Measurements from ENCODE around the gene CCDC83. TPM values are rescaled to one million over a fixed set of nuclear protein-coding genes. Genes with fewer than 3 reads are reported as not detected.
"Not testable (repeated sequence)": the region's sequence is repeated elsewhere in the genome, so short reads cannot be mapped to it uniquely, and the experiment has no call there.

CCDC83 gene
- polyA plus RNA-seq, 3 donors from 2014 or later = not detected

- Mint-ChIP-seq H3K4me1 (peaks cover 53 to 60% of the 10 kb centered on the region in 2 donors), H3K36me3 (no peaks in the 10 kb centered on the region), H3K9me3 (no peaks in the 10 kb centered on the region), H3K4me3 (peak overlapping the region in 1 of 5 donors; percentile 48), H3K27me3 (ENCODE audit: low read depth in 3 of 3) (peaks cover 0 to 3% (median 0%) of the 10 kb centered on the region in 3 donors), H3K27ac (peak overlapping the region in 5 of 6 donors; percentile 69 to 99 (median 76))
- DNase-seq = no peak
Observed at GRCh38 chr11:85822814-85823213, 32.4 kb upstream of the CCDC83 start.

- Mint-ChIP-seq H3K4me3 (peak overlapping the region; percentile 52 to 85 (median 70)), H3K4me1 (peaks cover 54 to 63% of the 10 kb centered on the region in 2 donors), H3K27me3 (ENCODE audit: low read depth in 3 of 3) (peaks cover 0 to 3% (median 0%) of the 10 kb centered on the region in 3 donors), H3K27ac (peak overlapping the region; percentile 76 to 99 (median 92)), H3K36me3 (no peaks in the 10 kb centered on the region), H3K9me3 (no peaks in the 10 kb centered on the region)
- peak; percentile 71 to 80 (median 76) for DNase-seq
Observed at GRCh38 chr11:85823816-85824215, 31.4 kb upstream of the CCDC83 start.

- no peaks in the 10 kb centered on the region for H3K9me3 Mint-ChIP-seq
- H3K4me3 Mint-ChIP-seq = peak overlapping the region in 1 of 5 donors; percentile 58
- no peak for DNase-seq
- H3K36me3 Mint-ChIP-seq = no peaks in the 10 kb centered on the region
- peaks cover 54 to 63% of the 10 kb centered on the region in 2 donors for H3K4me1 Mint-ChIP-seq
- peaks cover 0 to 3% (median 0%) of the 10 kb centered on the region in 3 donors for H3K27me3 Mint-ChIP-seq (ENCODE audit: low read depth in 3 of 3)
- H3K27ac Mint-ChIP-seq = peak overlapping the region; percentile 43 to 96 (median 91)
Observed at GRCh38 chr11:85825616-85826015, 29.6 kb upstream of the CCDC83 start.

GRCh38 chr11:85826116-85826855, 28.9 kb upstream of the CCDC83 start:
- peaks cover 0 to 3% (median 0%) of the 10 kb centered on the region in 3 donors for H3K27me3 Mint-ChIP-seq (ENCODE audit: low read depth in 3 of 3)
- peak overlapping the region in 3 of 5 donors; percentile 14 to 58 (median 50) for H3K4me3 Mint-ChIP-seq
- H3K9me3 Mint-ChIP-seq = no peaks in the 10 kb centered on the region
- H3K27ac Mint-ChIP-seq = peak overlapping the region; percentile 81 to 96 (median 94)
- H3K36me3 Mint-ChIP-seq = peaks cover 0 to 4% (median 0%) of the 10 kb centered on the region in 3 donors
- peak in 1 of 3 donors; percentile 27 for DNase-seq
- peaks cover 54 to 59% of the 10 kb centered on the region in 2 donors for H3K4me1 Mint-ChIP-seq

- H3K27me3 Mint-ChIP-seq (ENCODE audit: low read depth in 3 of 3) = peaks cover 0 to 1% (median 0%) of the 10 kb centered on the region in 3 donors
- H3K27ac Mint-ChIP-seq = peak overlapping the region; percentile 73 to 96 (median 94)
- DNase-seq = peak; percentile 43 to 64 (median 57)
- H3K9me3 Mint-ChIP-seq = no peaks in the 10 kb centered on the region
- peaks cover 44 to 47% of the 10 kb centered on the region in 2 donors for H3K4me1 Mint-ChIP-seq
- H3K36me3 Mint-ChIP-seq = peaks cover 0 to 4% (median 0%) of the 10 kb centered on the region in 3 donors
- peak overlapping the region in 3 of 5 donors; percentile 4 to 54 (median 34) for H3K4me3 Mint-ChIP-seq
Observed at GRCh38 chr11:85827748-85828639, 27.2 kb upstream of the CCDC83 start.

- no peak for DNase-seq
- Mint-ChIP-seq H3K9me3 (no peaks in the 10 kb centered on the region), H3K27ac (peak overlapping the region in 2 of 6 donors; percentile 9 to 57), H3K36me3 (peaks cover 0 to 4% (median 0%) of the 10 kb centered on the region in 3 donors), H3K27me3 (ENCODE audit: low read depth in 3 of 3) (peaks cover 0 to 1% (median 0%) of the 10 kb centered on the region in 3 donors), H3K4me1 (peaks cover 39 to 40% of the 10 kb centered on the region in 2 donors), H3K4me3 (no peak overlapping the region)
Observed at GRCh38 chr11:85828640-85828978, 26.6 kb upstream of the CCDC83 start.

GRCh38 chr11:85829172-85829571, 26.0 kb upstream of the CCDC83 start:
- Mint-ChIP-seq H3K27ac (peak overlapping the region in 1 of 6 donors; percentile 57), H3K4me3 (no peak overlapping the region), H3K27me3 (ENCODE audit: low read depth in 3 of 3) (peaks cover 0 to under 1% (median 0%) of the 10 kb centered on the region in 3 donors), H3K4me1 (peaks cover 33 to 35% of the 10 kb centered on the region in 2 donors), H3K9me3 (no peaks in the 10 kb centered on the region), H3K36me3 (peaks cover 0 to 4% (median 0%) of the 10 kb centered on the region in 3 donors)
- no peak for DNase-seq

DNA sequence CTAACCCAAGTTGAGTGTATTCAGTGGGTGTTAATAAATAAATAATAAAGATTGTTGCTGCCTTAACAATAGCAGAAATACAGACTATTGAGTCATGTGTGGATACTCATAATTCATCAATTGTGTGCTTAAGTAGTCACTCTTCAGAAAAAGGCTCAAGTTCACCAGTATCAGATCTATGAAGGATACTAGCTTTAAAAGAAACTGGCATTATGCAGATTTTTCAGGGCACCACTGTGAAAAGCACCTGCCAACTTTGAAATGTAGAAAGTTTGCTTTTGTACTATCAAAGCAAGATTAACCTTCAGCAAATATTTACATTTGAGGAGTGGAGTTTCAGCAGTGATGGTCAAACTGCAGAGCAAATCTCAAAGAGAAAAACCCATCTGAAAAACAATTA, 24.1 kb upstream of the CCDC83 start:
- Mint-ChIP-seq H3K9me3 (peaks cover 0 to 10% (median 4%) of the 10 kb centered on the region in 6 donors), H3K27me3 (ENCODE audit: low read depth in 3 of 3) (peaks cover 0 to 2% (median 0%) of the 10 kb centered on the region in 3 donors), H3K4me3 (no peak overlapping the region), H3K27ac (peak overlapping the region in 1 of 6 donors; percentile 53), H3K36me3 (peaks cover 7 to 12% (median 7%) of the 10 kb centered on the region in 3 donors), H3K4me1 (peaks cover 18 to 20% of the 10 kb centered on the region in 2 donors)
- DNase-seq = no peak

GRCh38 chr11:85835263-85835662, 19.9 kb upstream of the CCDC83 start:
- H3K27ac Mint-ChIP-seq = no peak overlapping the region
- H3K4me1 Mint-ChIP-seq = no peaks in the 10 kb centered on the region
- peaks cover 0 to 2% (median 2%) of the 10 kb centered on the region in 3 donors for H3K27me3 Mint-ChIP-seq (ENCODE audit: low read depth in 3 of 3)
- DNase-seq = no peak
- H3K36me3 Mint-ChIP-seq = peaks cover 10 to 20% (median 14%) of the 10 kb centered on the region in 3 donors
- no peak overlapping the region for H3K4me3 Mint-ChIP-seq
- peaks cover 2 to 12% (median 5%) of the 10 kb centered on the region in 6 donors for H3K9me3 Mint-ChIP-seq

- H3K36me3 Mint-ChIP-seq = peaks cover 10 to 19% (median 14%) of the 10 kb centered on the region in 3 donors
- H3K4me1 Mint-ChIP-seq = no peaks in the 10 kb centered on the region
- H3K9me3 Mint-ChIP-seq = peaks cover 2 to 12% (median 5%) of the 10 kb centered on the region in 6 donors
- H3K27ac Mint-ChIP-seq = no peak overlapping the region
- no peak for DNase-seq
- H3K4me3 Mint-ChIP-seq = no peak overlapping the region
- peaks cover 0 to 2% (median 2%) of the 10 kb centered on the region in 3 donors for H3K27me3 Mint-ChIP-seq (ENCODE audit: low read depth in 3 of 3)
Observed at GRCh38 chr11:85835729-85836128, 19.5 kb upstream of the CCDC83 start.

- H3K27me3 Mint-ChIP-seq (ENCODE audit: low read depth in 3 of 3); H3K36me3 Mint-ChIP-seq; DNase-seq; H3K4me1 Mint-ChIP-seq; H3K9me3 Mint-ChIP-seq; H3K4me3 Mint-ChIP-seq: not testable (repeated sequence)
- H3K27ac Mint-ChIP-seq = peak overlapping the region in 1 of 6 donors; percentile 47
Observed at GRCh38 chr11:85840932-85841331, 14.3 kb upstream of the CCDC83 start.

GRCh38 chr11:85843929-85844328, 11.3 kb upstream of the CCDC83 start:
- Mint-ChIP-seq H3K4me1 (no peaks in the 10 kb centered on the region), H3K9me3 (no peaks in the 10 kb centered on the region), H3K27ac (peak overlapping the region in 1 of 6 donors; percentile 18), H3K27me3 (ENCODE audit: low read depth in 3 of 3) (peaks cover 2% of the 10 kb centered on the region in 3 donors), H3K4me3 (no peak overlapping the region), H3K36me3 (peaks cover 5 to 8% (median 5%) of the 10 kb centered on the region in 3 donors)
- no peak for DNase-seq

GRCh38 chr11:85844439-85845123, 10.6 kb upstream of the CCDC83 start:
- peaks cover 4 to 8% (median 5%) of the 10 kb centered on the region in 3 donors for H3K36me3 Mint-ChIP-seq
- peaks cover 0 to 2% (median 2%) of the 10 kb centered on the region in 3 donors for H3K27me3 Mint-ChIP-seq (ENCODE audit: low read depth in 3 of 3)
- peak overlapping the region in 1 of 6 donors; percentile 18 for H3K27ac Mint-ChIP-seq
- H3K4me3 Mint-ChIP-seq = no peak overlapping the region
- no peaks in the 10 kb centered on the region for H3K9me3 Mint-ChIP-seq
- no peak for DNase-seq
- no peaks in the 10 kb centered on the region for H3K4me1 Mint-ChIP-seq
